Neural cell (in vitro differentiated cells): ENCODE results near the gene LMF2. TPM values are rescaled to one million over a fixed set of nuclear protein-coding genes. Genes with fewer than 3 reads are reported as not detected.

Experiments used
- H2AFZ ChIP-seq: fragments of 200-600, 300-800 bp; sonication (generic), shearing (Covaris generic); 2 replicates; pipeline ENCODE4 v1.6.0; 2014; ENCODE audit warnings: low read depth, mild to moderate bottlenecking, antibody characterized with exemption, low read length, moderate library complexity
- H3F3A ChIP-seq: fragments of 200-600 bp; shearing (Covaris generic); 2 replicates; pipeline ENCODE4 v1.6.1; 2016; ENCODE audit warnings: mild to moderate bottlenecking, moderate library complexity, mixed read lengths, antibody characterized with exemption, low read length; ENCODE audit not compliant: insufficient read depth, poor library complexity, severe bottlenecking
- H3K27ac ChIP-seq: fragments of 200-600, 300-800 bp; sonication (generic), shearing (Covaris generic); 2 replicates; pipeline ENCODE4 v1.5.1; 2014; ENCODE audit warnings: mild to moderate bottlenecking, low read length, moderate library complexity
- H3K27me3 ChIP-seq: fragments of 300-800, 200-600 bp; sonication (generic), shearing (Covaris generic); 2 replicates; pipeline ENCODE4 v1.6.0; 2014; ENCODE audit warnings: mild to moderate bottlenecking, low read depth, low read length, moderate library complexity; ENCODE audit not compliant: insufficient read depth
- H3K36me3 ChIP-seq: fragments of 300-800, 200-600 bp; sonication (generic), shearing (Covaris generic); 2 replicates; pipeline ENCODE4 v1.5.1; 2014; ENCODE audit warnings: mild to moderate bottlenecking, antibody characterized with exemption, low read length, moderate library complexity; ENCODE audit not compliant: insufficient read depth
- H3K4me2 ChIP-seq: fragments of 300-800, 200-600 bp; sonication (generic), shearing (Covaris generic); 2 replicates; pipeline ENCODE4 v1.6.0; 2014; ENCODE audit warnings: mild to moderate bottlenecking, low read length
- H3K4me3 ChIP-seq: fragments of 300-800, 200-600 bp; sonication (generic), shearing (Covaris generic); 2 replicates; pipeline ENCODE4 v1.5.1; 2014; ENCODE audit warnings: mild to moderate bottlenecking, low read length, moderate library complexity
- H3K79me2 ChIP-seq: fragments of 200-600 bp; shearing (Covaris generic); replicated peaks from 2 replicates; pipeline ENCODE4 v1.6.0; 2014; ENCODE audit warnings: mild to moderate bottlenecking, low read length, moderate library complexity; ENCODE audit not compliant: insufficient read depth
- H3K9ac ChIP-seq: fragments of 300-800, 200-600 bp; sonication (generic), shearing (Covaris generic); 2 replicates; pipeline ENCODE4 v1.6.1; 2016; ENCODE audit warnings: mild to moderate bottlenecking, low read length, mixed read lengths
- H3K9me2 ChIP-seq: fragments of 200-600 bp; shearing (Covaris generic); 2 replicates; pipeline ENCODE4 v1.6.1; 2016; ENCODE audit warnings: mild to moderate bottlenecking, low read length, mixed read lengths; ENCODE audit not compliant: insufficient read depth
- H3K9me3 ChIP-seq: fragments of 200-600, 300-800 bp; sonication (generic), shearing (Covaris generic); 2 replicates; pipeline ENCODE4 v1.6.1; 2016; ENCODE audit warnings: mild to moderate bottlenecking, mixed run types, low read length, moderate library complexity, mixed read lengths
- H4K20me1 ChIP-seq: fragments of 200-600 bp; shearing (Covaris generic); 2 replicates; pipeline ENCODE4 v1.6.1; 2016; ENCODE audit warnings: mild to moderate bottlenecking, mixed run types; ENCODE audit not compliant: insufficient read depth
- EP300 ChIP-seq: fragments of 450-650 bp; conservative IDR thresholded peaks from 2 replicates; pipeline ENCODE4 v1.6.1; 2014; ENCODE audit warnings: antibody characterized with exemption, mild to moderate bottlenecking, moderate library complexity; ENCODE audit not compliant: poor library complexity, severe bottlenecking
- EZH2 ChIP-seq: fragments of 200-600, 300-800 bp; shearing (Covaris generic), sonication (generic); IDR thresholded peaks from 2 replicates; pipeline ENCODE4 v1.6.1; 2014; ENCODE audit warnings: antibody characterized with exemption, low read length, borderline replicate concordance, mild to moderate bottlenecking; ENCODE audit not compliant: insufficient read depth, poor library complexity, severe bottlenecking
- MXI1 ChIP-seq: fragments of 450-650 bp; conservative IDR thresholded peaks from 2 replicates; pipeline ENCODE4 v1.6.1; 2014; ENCODE audit warnings: antibody characterized with exemption, mild to moderate bottlenecking; ENCODE audit not compliant: poor library complexity, severe bottlenecking
- POLR2AphosphoS5 ChIP-seq: IDR thresholded peaks from 2 replicates; pipeline ENCODE4 v1.6.1; 2012
- RAD21 ChIP-seq: fragments of 450-650 bp; conservative IDR thresholded peaks from 2 replicates; pipeline ENCODE4 v1.6.1; 2014; ENCODE audit warnings: antibody characterized with exemption, mild to moderate bottlenecking, moderate library complexity
- SMC3 ChIP-seq: fragments of 450-650 bp; conservative IDR thresholded peaks from 2 replicates; pipeline ENCODE4 v1.6.1; 2014; ENCODE audit warnings: antibody characterized with exemption, mild to moderate bottlenecking, moderate library complexity; ENCODE audit not compliant: poor library complexity
- TAF1 ChIP-seq: IDR thresholded peaks from 2 replicates; pipeline ENCODE4 v1.6.1; 2012; ENCODE audit warnings: low read depth
- polyA plus RNA-seq: library from polyadenylated mRNA; depleted of rRNA; stranded (reverse); fragments of >200 nt; gene quantifications from 2 replicates; pipeline ENCODE4 v1.2.3, GENCODE V29; 2014
- TF ChIP-seq, protein P1 (sequence below): IDR thresholded peaks from 2 replicates; pipeline ENCODE4 v1.6.1; 2012; ENCODE audit warnings: borderline replicate concordance
- TF ChIP-seq, protein P2 (sequence below): fragments of 450-650 bp; IDR thresholded peaks from 2 replicates; pipeline ENCODE4 v1.5.1; 2014; ENCODE audit warnings: antibody characterized with exemption, mild to moderate bottlenecking, moderate library complexity; ENCODE audit not compliant: poor library complexity, severe bottlenecking

Gene LMF2
- polyA plus RNA-seq, 1 donor from 2014 or later: 76.5 TPM

DNA sequence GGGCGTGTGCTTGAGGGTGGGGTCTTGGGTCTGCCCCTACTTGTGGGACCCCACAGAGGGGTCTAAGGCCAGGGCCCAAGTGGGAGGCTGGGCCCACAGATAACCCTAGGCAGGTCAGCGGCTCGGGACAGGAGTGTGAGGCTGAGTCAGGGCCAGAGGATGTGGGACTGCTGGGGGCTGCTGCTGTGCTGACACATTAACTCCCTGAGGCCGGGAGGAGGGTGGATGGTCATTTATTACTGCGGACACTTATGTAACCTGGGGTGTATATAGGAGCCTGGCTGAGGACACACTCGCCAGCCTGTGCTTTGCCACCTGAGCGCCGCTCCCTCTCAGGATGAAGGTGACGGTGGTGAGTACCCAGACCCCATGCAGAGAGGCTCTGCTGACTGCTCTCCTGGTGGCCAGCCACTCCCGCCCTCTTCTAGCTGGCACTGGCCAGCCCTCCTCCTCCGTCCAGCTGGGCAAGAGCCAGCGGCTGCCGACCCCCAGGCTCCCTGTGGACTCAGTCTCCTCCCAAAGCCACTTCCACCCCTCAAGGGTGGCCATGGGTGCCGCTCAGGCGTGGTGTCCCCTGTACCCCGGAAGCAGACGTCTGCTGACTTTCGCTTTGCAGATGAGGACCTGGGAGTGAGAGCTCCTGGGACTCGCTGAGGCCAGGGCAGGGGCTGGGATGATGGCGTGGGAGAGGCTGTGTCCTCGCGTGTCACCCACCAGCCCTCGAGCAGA is 20.8 kb downstream of the LMF2 start, which contains the start of gene MIOX:
Gene MIOX, plus strand, starts transcription at position 299 of the 729 bp plus-strand sequence. Its CDS starts 39 bp downstream, at position 338.
- Histone ChIP-seq H3K9me3 (no peaks in the 10 kb centered on the region), H2AFZ (no peak within 1 kb of the TSS), H3K36me3 (no peaks in the 10 kb centered on the region), H3K27ac (no peak within 1 kb of the TSS), H4K20me1 (no peaks in the 10 kb centered on the region), H3K4me3 (no peak within 1 kb of the TSS), H3K9ac (no peak within 1 kb of the TSS), H3K9me2 (no peaks in the 10 kb centered on the region), H3K27me3 (peaks cover 13% of the 10 kb centered on the region), H3K4me2 (no peak within 1 kb of the TSS), H3F3A (no peaks in the 10 kb centered on the region), H3K79me2 (no peaks in the 10 kb centered on the region)
- TF ChIP-seq TAF1: no peak
- TF ChIP-seq, protein P1, sequence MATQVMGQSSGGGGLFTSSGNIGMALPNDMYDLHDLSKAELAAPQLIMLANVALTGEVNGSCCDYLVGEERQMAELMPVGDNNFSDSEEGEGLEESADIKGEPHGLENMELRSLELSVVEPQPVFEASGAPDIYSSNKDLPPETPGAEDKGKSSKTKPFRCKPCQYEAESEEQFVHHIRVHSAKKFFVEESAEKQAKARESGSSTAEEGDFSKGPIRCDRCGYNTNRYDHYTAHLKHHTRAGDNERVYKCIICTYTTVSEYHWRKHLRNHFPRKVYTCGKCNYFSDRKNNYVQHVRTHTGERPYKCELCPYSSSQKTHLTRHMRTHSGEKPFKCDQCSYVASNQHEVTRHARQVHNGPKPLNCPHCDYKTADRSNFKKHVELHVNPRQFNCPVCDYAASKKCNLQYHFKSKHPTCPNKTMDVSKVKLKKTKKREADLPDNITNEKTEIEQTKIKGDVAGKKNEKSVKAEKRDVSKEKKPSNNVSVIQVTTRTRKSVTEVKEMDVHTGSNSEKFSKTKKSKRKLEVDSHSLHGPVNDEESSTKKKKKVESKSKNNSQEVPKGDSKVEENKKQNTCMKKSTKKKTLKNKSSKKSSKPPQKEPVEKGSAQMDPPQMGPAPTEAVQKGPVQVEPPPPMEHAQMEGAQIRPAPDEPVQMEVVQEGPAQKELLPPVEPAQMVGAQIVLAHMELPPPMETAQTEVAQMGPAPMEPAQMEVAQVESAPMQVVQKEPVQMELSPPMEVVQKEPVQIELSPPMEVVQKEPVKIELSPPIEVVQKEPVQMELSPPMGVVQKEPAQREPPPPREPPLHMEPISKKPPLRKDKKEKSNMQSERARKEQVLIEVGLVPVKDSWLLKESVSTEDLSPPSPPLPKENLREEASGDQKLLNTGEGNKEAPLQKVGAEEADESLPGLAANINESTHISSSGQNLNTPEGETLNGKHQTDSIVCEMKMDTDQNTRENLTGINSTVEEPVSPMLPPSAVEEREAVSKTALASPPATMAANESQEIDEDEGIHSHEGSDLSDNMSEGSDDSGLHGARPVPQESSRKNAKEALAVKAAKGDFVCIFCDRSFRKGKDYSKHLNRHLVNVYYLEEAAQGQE: no peak
- TF ChIP-seq, protein P2, sequence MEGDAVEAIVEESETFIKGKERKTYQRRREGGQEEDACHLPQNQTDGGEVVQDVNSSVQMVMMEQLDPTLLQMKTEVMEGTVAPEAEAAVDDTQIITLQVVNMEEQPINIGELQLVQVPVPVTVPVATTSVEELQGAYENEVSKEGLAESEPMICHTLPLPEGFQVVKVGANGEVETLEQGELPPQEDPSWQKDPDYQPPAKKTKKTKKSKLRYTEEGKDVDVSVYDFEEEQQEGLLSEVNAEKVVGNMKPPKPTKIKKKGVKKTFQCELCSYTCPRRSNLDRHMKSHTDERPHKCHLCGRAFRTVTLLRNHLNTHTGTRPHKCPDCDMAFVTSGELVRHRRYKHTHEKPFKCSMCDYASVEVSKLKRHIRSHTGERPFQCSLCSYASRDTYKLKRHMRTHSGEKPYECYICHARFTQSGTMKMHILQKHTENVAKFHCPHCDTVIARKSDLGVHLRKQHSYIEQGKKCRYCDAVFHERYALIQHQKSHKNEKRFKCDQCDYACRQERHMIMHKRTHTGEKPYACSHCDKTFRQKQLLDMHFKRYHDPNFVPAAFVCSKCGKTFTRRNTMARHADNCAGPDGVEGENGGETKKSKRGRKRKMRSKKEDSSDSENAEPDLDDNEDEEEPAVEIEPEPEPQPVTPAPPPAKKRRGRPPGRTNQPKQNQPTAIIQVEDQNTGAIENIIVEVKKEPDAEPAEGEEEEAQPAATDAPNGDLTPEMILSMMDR: no peak
- no peak for TF ChIP-seq EZH2
- TF ChIP-seq EP300: no peak
- no peak for TF ChIP-seq POLR2AphosphoS5
- no peak for TF ChIP-seq SMC3
- no peak for TF ChIP-seq RAD21
- no peak for TF ChIP-seq MXI1

DNA sequence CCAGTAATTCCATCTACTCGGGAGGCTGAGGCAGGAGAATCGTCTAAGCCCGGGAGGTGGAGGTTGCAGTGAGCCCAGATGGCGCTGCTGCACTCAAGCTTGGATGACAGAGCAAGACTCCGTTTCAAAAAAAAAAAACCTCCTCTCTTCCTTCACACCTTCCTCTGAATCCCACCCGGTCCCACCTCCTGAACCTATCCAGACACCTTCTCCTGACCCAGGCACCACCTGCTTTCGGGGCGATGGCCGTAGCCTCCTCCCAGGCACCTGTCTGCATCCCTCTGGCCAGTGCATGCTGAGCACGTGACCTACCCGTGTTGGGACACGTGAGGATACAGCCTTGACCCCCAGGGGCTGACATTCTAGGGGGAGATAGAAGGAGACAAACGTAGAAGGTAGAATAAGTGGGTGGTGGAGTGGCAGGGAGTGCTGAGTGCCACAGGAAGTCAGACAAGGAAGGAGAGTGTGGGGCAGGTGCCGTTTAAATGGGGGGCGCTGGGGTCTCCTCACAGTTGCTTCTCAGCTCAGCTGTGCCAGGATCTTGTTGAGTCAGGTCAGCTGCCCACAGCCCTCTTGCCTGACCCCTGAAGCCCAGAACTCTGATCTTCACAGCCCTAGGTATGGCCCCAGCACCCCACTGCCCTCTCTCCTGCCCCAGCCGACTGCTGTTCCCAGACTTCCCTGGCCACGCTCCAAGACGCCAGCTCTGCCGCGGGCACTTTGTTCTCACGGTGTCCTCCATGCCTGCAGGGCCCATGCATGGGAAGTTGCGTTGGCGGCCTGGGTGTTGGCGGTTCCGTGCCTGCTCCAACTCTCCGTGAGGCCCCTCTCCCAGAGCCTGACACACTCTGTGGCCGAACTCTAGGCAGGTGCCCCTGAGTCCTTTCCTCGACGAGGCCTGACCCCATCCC is 22.0 kb downstream of the LMF2 start:
- Histone ChIP-seq H3K27me3 (peaks cover 23% of the 10 kb centered on the region), H3K9me2 (no peaks in the 10 kb centered on the region), H3K4me3 (no peak overlapping the region), H4K20me1 (no peaks in the 10 kb centered on the region), H3K36me3 (no peaks in the 10 kb centered on the region), H3K4me2 (no peak overlapping the region), H2AFZ (no peak overlapping the region), H3K79me2 (no peaks in the 10 kb centered on the region), H3F3A (no peaks in the 10 kb centered on the region), H3K27ac (no peak overlapping the region), H3K9me3 (no peaks in the 10 kb centered on the region), H3K9ac (no peak overlapping the region)
- TF ChIP-seq RAD21 (no peak), MXI1 (no peak), TAF1 (no peak), SMC3 (no peak), EZH2 (no peak), EP300 (no peak), POLR2AphosphoS5 (no peak)
- TF ChIP-seq, protein P2: no peak
- TF ChIP-seq, protein P1: no peak
